ENCODE results near the gene CBX7.

CBX7 gene

GRCh38 chr22:39152511-39153219, at the start of gene CBX7:
CBX7 (minus strand) TSS chr22:39152680; CDS start chr22:39152444, 236 bp downstream.
- Histone ChIP-seq H3K4me3 (ENCODE audit: low read length in 2 of 2) (peak within 1 kb of the TSS; percentile 79 to 87), H3K27me3 (ENCODE audit: control insufficient read depth in 2 of 2, insufficient read depth in 2 of 2, low read length in 2 of 2) (peaks cover 11 to 26% of the 10 kb centered on the region in 2 donors), H3K36me3 (ENCODE audit: control insufficient read depth in 2 of 2, insufficient read depth in 2 of 2, low read length in 2 of 2) (peaks cover 0 to 2% of the 10 kb centered on the region in 2 donors), H3K4me1 (ENCODE audit: control insufficient read depth in 2 of 2, insufficient read depth in 2 of 2, low read length in 2 of 2) (peaks cover 14 to 33% of the 10 kb centered on the region in 2 donors), H3K9me3 (ENCODE audit: control insufficient read depth in 2 of 2, low read length in 2 of 2) (no peaks in the 10 kb centered on the region), H3K27ac (ENCODE audit: low read depth in 2 of 2, low read length in 2 of 2) (peak within 1 kb of the TSS; percentile 78 to 85), H3K9ac (ENCODE audit: low read depth in 1 of 2, low read length in 2 of 2) (peak within 1 kb of the TSS; percentile 87 to 89)

GRCh38 chr22:39197578-39197977, 45.1 kb upstream of the CBX7 start:
- H3K27me3 ChIP-seq (ENCODE audit: control insufficient read depth in 2 of 2, insufficient read depth in 2 of 2, low read length in 2 of 2) = no peaks in the 10 kb centered on the region
- H3K4me1 ChIP-seq (ENCODE audit: control insufficient read depth in 2 of 2, insufficient read depth in 2 of 2, low read length in 2 of 2) = no peaks in the 10 kb centered on the region
- H3K9ac ChIP-seq (ENCODE audit: low read depth in 1 of 2, low read length in 2 of 2) = no peak overlapping the region
- H3K4me3 ChIP-seq (ENCODE audit: low read length in 2 of 2) = no peak overlapping the region
- peaks cover 0 to 2% of the 10 kb centered on the region in 2 donors for H3K9me3 ChIP-seq (ENCODE audit: control insufficient read depth in 2 of 2, low read length in 2 of 2)
- H3K27ac ChIP-seq (ENCODE audit: low read depth in 2 of 2, low read length in 2 of 2) = no peak overlapping the region
- no peaks in the 10 kb centered on the region for H3K36me3 ChIP-seq (ENCODE audit: control insufficient read depth in 2 of 2, insufficient read depth in 2 of 2, low read length in 2 of 2)

GRCh38 chr22:39194098-39194497, 41.6 kb upstream of the CBX7 start:
- Histone ChIP-seq H3K27ac (ENCODE audit: low read depth in 2 of 2, low read length in 2 of 2) (no peak overlapping the region), H3K27me3 (ENCODE audit: control insufficient read depth in 2 of 2, insufficient read depth in 2 of 2, low read length in 2 of 2) (no peaks in the 10 kb centered on the region), H3K4me1 (ENCODE audit: control insufficient read depth in 2 of 2, insufficient read depth in 2 of 2, low read length in 2 of 2) (no peaks in the 10 kb centered on the region), H3K36me3 (ENCODE audit: control insufficient read depth in 2 of 2, insufficient read depth in 2 of 2, low read length in 2 of 2) (no peaks in the 10 kb centered on the region), H3K9ac (ENCODE audit: low read depth in 1 of 2, low read length in 2 of 2) (no peak overlapping the region), H3K4me3 (ENCODE audit: low read length in 2 of 2) (no peak overlapping the region), H3K9me3 (ENCODE audit: control insufficient read depth in 2 of 2, low read length in 2 of 2) (peaks cover 0 to 2% of the 10 kb centered on the region in 2 donors)

GRCh38 chr22:39188809-39189208, 36.3 kb upstream of the CBX7 start:
- Histone ChIP-seq H3K9me3 (ENCODE audit: control insufficient read depth in 2 of 2, low read length in 2 of 2) (no peaks in the 10 kb centered on the region), H3K4me3 (ENCODE audit: low read length in 2 of 2) (no peak overlapping the region), H3K9ac (ENCODE audit: low read depth in 1 of 2, low read length in 2 of 2) (no peak overlapping the region), H3K27me3 (ENCODE audit: control insufficient read depth in 2 of 2, insufficient read depth in 2 of 2, low read length in 2 of 2) (peaks cover 0 to 2% of the 10 kb centered on the region in 2 donors), H3K36me3 (ENCODE audit: control insufficient read depth in 2 of 2, insufficient read depth in 2 of 2, low read length in 2 of 2) (no peaks in the 10 kb centered on the region), H3K27ac (ENCODE audit: low read depth in 2 of 2, low read length in 2 of 2) (no peak overlapping the region), H3K4me1 (ENCODE audit: control insufficient read depth in 2 of 2, insufficient read depth in 2 of 2, low read length in 2 of 2) (peaks cover 2 to 3% of the 10 kb centered on the region in 2 donors)

GRCh38 chr22:39185601-39186012, 33.1 kb upstream of the CBX7 start:
- Histone ChIP-seq H3K27me3 (ENCODE audit: control insufficient read depth in 2 of 2, insufficient read depth in 2 of 2, low read length in 2 of 2) (peaks cover 0 to 2% of the 10 kb centered on the region in 2 donors), H3K4me1 (ENCODE audit: control insufficient read depth in 2 of 2, insufficient read depth in 2 of 2, low read length in 2 of 2) (peaks cover 2 to 3% of the 10 kb centered on the region in 2 donors), H3K9ac (ENCODE audit: low read depth in 1 of 2, low read length in 2 of 2) (no peak overlapping the region), H3K4me3 (ENCODE audit: low read length in 2 of 2) (no peak overlapping the region), H3K36me3 (ENCODE audit: control insufficient read depth in 2 of 2, insufficient read depth in 2 of 2, low read length in 2 of 2) (no peaks in the 10 kb centered on the region), H3K9me3 (ENCODE audit: control insufficient read depth in 2 of 2, low read length in 2 of 2) (peaks cover 0 to 4% of the 10 kb centered on the region in 2 donors), H3K27ac (ENCODE audit: low read depth in 2 of 2, low read length in 2 of 2) (peak overlapping the region; percentile 35 to 64)

- Histone ChIP-seq H3K9ac (ENCODE audit: low read depth in 1 of 2, low read length in 2 of 2) (no peak overlapping the region), H3K27ac (ENCODE audit: low read depth in 2 of 2, low read length in 2 of 2) (peak overlapping the region; percentile 18 to 64), H3K9me3 (ENCODE audit: control insufficient read depth in 2 of 2, low read length in 2 of 2) (peaks cover 0 to 4% of the 10 kb centered on the region in 2 donors), H3K36me3 (ENCODE audit: control insufficient read depth in 2 of 2, insufficient read depth in 2 of 2, low read length in 2 of 2) (no peaks in the 10 kb centered on the region), H3K4me3 (ENCODE audit: low read length in 2 of 2) (no peak overlapping the region), H3K27me3 (ENCODE audit: control insufficient read depth in 2 of 2, insufficient read depth in 2 of 2, low read length in 2 of 2) (peaks cover 0 to 2% of the 10 kb centered on the region in 2 donors), H3K4me1 (ENCODE audit: control insufficient read depth in 2 of 2, insufficient read depth in 2 of 2, low read length in 2 of 2) (peaks cover 2 to 3% of the 10 kb centered on the region in 2 donors)
Observed at GRCh38 chr22:39184586-39185577, 32.4 kb upstream of the CBX7 start.

GRCh38 chr22:39183991-39184585, 31.6 kb upstream of the CBX7 start:
- Histone ChIP-seq H3K9ac (ENCODE audit: low read depth in 1 of 2, low read length in 2 of 2) (no peak overlapping the region), H3K9me3 (ENCODE audit: control insufficient read depth in 2 of 2, low read length in 2 of 2) (peaks cover 0 to 4% of the 10 kb centered on the region in 2 donors), H3K4me3 (ENCODE audit: low read length in 2 of 2) (no peak overlapping the region), H3K27me3 (ENCODE audit: control insufficient read depth in 2 of 2, insufficient read depth in 2 of 2, low read length in 2 of 2) (peaks cover 2 to 3% of the 10 kb centered on the region in 2 donors), H3K4me1 (ENCODE audit: control insufficient read depth in 2 of 2, insufficient read depth in 2 of 2, low read length in 2 of 2) (peaks cover 3 to 6% of the 10 kb centered on the region in 2 donors), H3K27ac (ENCODE audit: low read depth in 2 of 2, low read length in 2 of 2) (peak overlapping the region; percentile 18 to 64), H3K36me3 (ENCODE audit: control insufficient read depth in 2 of 2, insufficient read depth in 2 of 2, low read length in 2 of 2) (no peaks in the 10 kb centered on the region)

- Histone ChIP-seq H3K36me3 (ENCODE audit: control insufficient read depth in 2 of 2, insufficient read depth in 2 of 2, low read length in 2 of 2) (no peaks in the 10 kb centered on the region), H3K9ac (ENCODE audit: low read depth in 1 of 2, low read length in 2 of 2) (no peak overlapping the region), H3K9me3 (ENCODE audit: control insufficient read depth in 2 of 2, low read length in 2 of 2) (peaks cover 0 to 4% of the 10 kb centered on the region in 2 donors), H3K4me1 (ENCODE audit: control insufficient read depth in 2 of 2, insufficient read depth in 2 of 2, low read length in 2 of 2) (peaks cover 3 to 6% of the 10 kb centered on the region in 2 donors), H3K27ac (ENCODE audit: low read depth in 2 of 2, low read length in 2 of 2) (no peak overlapping the region), H3K27me3 (ENCODE audit: control insufficient read depth in 2 of 2, insufficient read depth in 2 of 2, low read length in 2 of 2) (peaks cover 0 to 3% of the 10 kb centered on the region in 2 donors), H3K4me3 (ENCODE audit: low read length in 2 of 2) (no peak overlapping the region)
Observed at GRCh38 chr22:39182478-39183030, 30.1 kb upstream of the CBX7 start.

GRCh38 chr22:39181778-39182177, 29.3 kb upstream of the CBX7 start:
- Histone ChIP-seq H3K4me3 (ENCODE audit: low read length in 2 of 2) (no peak overlapping the region), H3K9me3 (ENCODE audit: control insufficient read depth in 2 of 2, low read length in 2 of 2) (peaks cover 0 to 4% of the 10 kb centered on the region in 2 donors), H3K9ac (ENCODE audit: low read depth in 1 of 2, low read length in 2 of 2) (no peak overlapping the region), H3K36me3 (ENCODE audit: control insufficient read depth in 2 of 2, insufficient read depth in 2 of 2, low read length in 2 of 2) (no peaks in the 10 kb centered on the region), H3K4me1 (ENCODE audit: control insufficient read depth in 2 of 2, insufficient read depth in 2 of 2, low read length in 2 of 2) (peaks cover 3 to 6% of the 10 kb centered on the region in 2 donors), H3K27ac (ENCODE audit: low read depth in 2 of 2, low read length in 2 of 2) (no peak overlapping the region), H3K27me3 (ENCODE audit: control insufficient read depth in 2 of 2, insufficient read depth in 2 of 2, low read length in 2 of 2) (peaks cover 0 to 3% of the 10 kb centered on the region in 2 donors)
